Progenitor cell of endocrine pancreas (in vitro differentiated cells): Measurements from ENCODE around the gene TAAR2. TPM values are rescaled to one million over a fixed set of nuclear protein-coding genes. Genes with fewer than 3 reads are reported as not detected.

Experiments used
- DNase-seq: peaks from one replicate; pipeline ENCODE4 v3.0.0; 2021; ENCODE audit warnings: low spot score; ENCODE audit not compliant: unreplicated experiment
- H3K27ac Mint-ChIP-seq: 2 replicates; pipeline ENCODE4 v1.8.0; 2021; ENCODE audit warnings: mild to moderate bottlenecking, moderate library complexity, mixed read lengths
- H3K27me3 Mint-ChIP-seq: 2 replicates; pipeline ENCODE4 v1.8.0; 2021; ENCODE audit warnings: mixed read lengths
- H3K36me3 Mint-ChIP-seq: 2 replicates; pipeline ENCODE4 v1.8.0; 2022; ENCODE audit warnings: mixed read lengths; ENCODE audit not compliant: insufficient read depth
- H3K4me1 Mint-ChIP-seq: 2 replicates; pipeline ENCODE4 v1.8.0; 2021; ENCODE audit warnings: low read depth, mixed read lengths
- H3K4me3 Mint-ChIP-seq: 2 replicates; pipeline ENCODE4 v1.8.0; 2021; ENCODE audit warnings: low read depth, mild to moderate bottlenecking, moderate library complexity, mixed read lengths
- H3K9me3 Mint-ChIP-seq: 2 replicates; pipeline ENCODE4 v1.8.0; 2021; ENCODE audit warnings: low read depth, mixed read lengths
- CTCF ChIP-seq: fragments of 200-600 bp; sonication (generic); IDR thresholded peaks from one replicate; pipeline ENCODE4 v1.5.0; 2021; ENCODE audit warnings: antibody characterized with exemption, mild to moderate bottlenecking; ENCODE audit not compliant: unreplicated experiment
- total RNA-seq: library from RNA; stranded (reverse); gene quantifications from 2 replicates; pipeline ENCODE4 v1.2.1, GENCODE V29; 2021

TAAR2 gene
- total RNA-seq, 1 donor from 2014 or later = not detected

GRCh38 chr6:132634796-132635195, 10.7 kb upstream of the TAAR2 start:
- Mint-ChIP-seq H3K27ac (no peak overlapping the region), H3K27me3 (peaks cover 7% of the 10 kb centered on the region), H3K4me1 (peaks cover 25% of the 10 kb centered on the region), H3K9me3 (peaks cover 30% of the 10 kb centered on the region), H3K4me3 (no peak overlapping the region), H3K36me3 (peaks cover 4% of the 10 kb centered on the region)
- no peak for TF ChIP-seq CTCF
- DNase-seq = no peak

- Mint-ChIP-seq H3K36me3 (peaks cover 4% of the 10 kb centered on the region), H3K27me3 (peaks cover 11% of the 10 kb centered on the region), H3K4me1 (peaks cover 17% of the 10 kb centered on the region), H3K9me3 (peaks cover 27% of the 10 kb centered on the region), H3K27ac (no peak overlapping the region), H3K4me3 (no peak overlapping the region)
- TF ChIP-seq CTCF = no peak
- no peak for DNase-seq
These were observed 9.3 kb upstream of the TAAR2 start for GRCh38 chr6:132633362-132633761.

- H3K36me3 Mint-ChIP-seq = no peaks in the 10 kb centered on the region
- H3K4me1 Mint-ChIP-seq = peaks cover 2% of the 10 kb centered on the region
- no peak for TF ChIP-seq CTCF
- H3K4me3 Mint-ChIP-seq = no peak overlapping the region
- peaks cover 7% of the 10 kb centered on the region for H3K9me3 Mint-ChIP-seq
- peaks cover 14% of the 10 kb centered on the region for H3K27me3 Mint-ChIP-seq
- H3K27ac Mint-ChIP-seq = no peak overlapping the region
- DNase-seq = no peak
These were observed 799 bp downstream of the TAAR2 start for GRCh38 chr6:132623106-132623845.

GRCh38 chr6:132616677-132617076, 7.4 kb downstream of the TAAR2 start:
- Mint-ChIP-seq H3K27ac (no peak overlapping the region), H3K4me3 (no peak overlapping the region), H3K4me1 (peaks cover 17% of the 10 kb centered on the region), H3K27me3 (peaks cover 11% of the 10 kb centered on the region), H3K36me3 (no peaks in the 10 kb centered on the region), H3K9me3 (no peaks in the 10 kb centered on the region)
- TF ChIP-seq CTCF = no peak
- no peak for DNase-seq

GRCh38 chr6:132614554-132614953, 9.5 kb downstream of the TAAR2 start:
- Mint-ChIP-seq H3K4me3 (no peak overlapping the region), H3K4me1 (peaks cover 23% of the 10 kb centered on the region)
- no peak for TF ChIP-seq CTCF

More at GRCh38 chr6:132614554-132614953, 9.5 kb downstream of the TAAR2 start:
- Mint-ChIP-seq H3K36me3 (no peaks in the 10 kb centered on the region), H3K9me3 (no peaks in the 10 kb centered on the region), H3K27me3 (peaks cover 4% of the 10 kb centered on the region), H3K27ac (no peak overlapping the region)
- no peak for DNase-seq
